ENCODE data around the gene C9orf78.

DNA sequence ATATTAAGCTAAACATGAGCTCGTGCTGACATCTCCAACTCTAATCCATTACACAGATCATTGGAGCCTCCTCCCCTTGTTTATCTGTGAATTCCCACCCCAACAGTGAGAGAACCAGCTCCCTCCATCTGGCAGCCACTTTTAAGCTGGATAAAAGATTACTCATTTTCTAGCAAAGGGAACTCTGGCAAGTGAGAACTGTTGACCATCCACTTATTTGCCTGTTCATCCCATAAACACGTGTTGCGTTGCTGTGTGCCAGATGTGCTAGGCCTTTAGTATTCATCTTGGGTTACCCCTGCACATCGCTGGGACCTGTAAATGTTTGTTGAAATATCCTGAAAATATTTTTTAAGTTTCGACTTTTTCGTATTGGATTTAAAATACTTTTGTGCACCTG lies 8.7 kb downstream of the C9orf78 start:
- TF ChIP-seq CTCF (IDR thresholded peaks at IDR 0.05 in 2 of 3, conservative IDR thresholded peaks at IDR 0.05 in 1 of 3; ENCODE audit: insufficient read depth in 2 of 3, low read depth in 1 of 3, low read length in 3 of 3) (no peak), POLR2A (conservative IDR thresholded peaks at IDR 0.05) (peak; percentile 63; the same call in 1 of the 2 replicates), ZNF76 (CRISPR knock-in tag; IDR thresholded peaks at IDR 0.05; ENCODE audit: borderline replicate concordance) (no peak), REST (IDR thresholded peaks at IDR 0.05; ENCODE audit: borderline replicate concordance) (no peak), REST (CRISPR knock-in tag; IDR thresholded peaks at IDR 0.05; ENCODE audit: low read depth) (no peak), POLR2AphosphoS5 (IDR thresholded peaks at IDR 0.05; ENCODE audit: control insufficient read depth, insufficient read depth, low read depth, low read length) (peak; percentile 41), USF2 (CRISPR knock-in tag; IDR thresholded peaks at IDR 0.05) (no peak), CTBP1 (IDR thresholded peaks at IDR 0.05; ENCODE audit: borderline replicate concordance) (no peak)
